Smooth muscle cell (in vitro differentiated cells): Measurements from ENCODE around the gene FAM131A. TPM values are rescaled to one million over a fixed set of nuclear protein-coding genes. Genes with fewer than 3 reads are reported as not detected.

Source experiments
- DNase-seq: peaks from one replicate; lab custom pipeline; 2025; ENCODE audit not compliant: unreplicated experiment; lab: John Stamatoyannopoulos, UW
- H2AFZ ChIP-seq: fragments of 200-600 bp; sonication (generic); 2 replicates; pipeline ENCODE4 v1.6.0; 2016; ENCODE audit warnings: antibody characterized with exemption, low read depth, mild to moderate bottlenecking
- H3F3A ChIP-seq: fragments of 200-600 bp; sonication (generic); 2 replicates; pipeline ENCODE4 v1.6.0; 2017; ENCODE audit warnings: antibody characterized with exemption, low read depth
- H3K27ac ChIP-seq: fragments of 200-600 bp; sonication (generic); 2 replicates; pipeline ENCODE4 v1.5.1; 2016; ENCODE audit warnings: low read depth, mild to moderate bottlenecking
- H3K27me3 ChIP-seq: fragments of 200-600 bp; sonication (generic); 2 replicates; pipeline ENCODE4 v1.6.1; 2016; ENCODE audit warnings: low read depth, mild to moderate bottlenecking
- H3K36me3 ChIP-seq: fragments of 200-600 bp; sonication (generic); 2 replicates; pipeline ENCODE4 v1.5.1; 2016; ENCODE audit warnings: low read depth
- H3K4me1 ChIP-seq: fragments of 200-600 bp; sonication (generic); 2 replicates; pipeline ENCODE4 v1.5.1; 2016; ENCODE audit warnings: low read depth
- H3K4me2 ChIP-seq: fragments of 200-600 bp; sonication (generic); 2 replicates; pipeline ENCODE4 v1.6.0; 2016; ENCODE audit warnings: mild to moderate bottlenecking
- H3K4me3 ChIP-seq: fragments of 200-600 bp; sonication (generic); 2 replicates; pipeline ENCODE4 v1.5.1; 2016; ENCODE audit warnings: mild to moderate bottlenecking
- H3K79me2 ChIP-seq: fragments of 200-600 bp; sonication (generic); 2 replicates; pipeline ENCODE4 v1.6.0; 2016; ENCODE audit warnings: low read depth, mild to moderate bottlenecking
- H3K9ac ChIP-seq: fragments of 200-600 bp; sonication (generic); 2 replicates; pipeline ENCODE4 v1.6.0; 2016; ENCODE audit warnings: low read depth
- H3K9me3 ChIP-seq: fragments of 200-600 bp; sonication (generic); replicated peaks from 2 replicates; pipeline ENCODE4 v1.5.1; 2016; ENCODE audit warnings: low read depth
- H4K20me1 ChIP-seq: fragments of 200-600 bp; sonication (generic); 2 replicates; pipeline ENCODE4 v1.6.0; 2016; ENCODE audit warnings: low read depth
- CTCF ChIP-seq: fragments of 200-600 bp; sonication (generic); IDR thresholded peaks from 2 replicates; pipeline ENCODE4 v1.5.1; 2017; ENCODE audit warnings: borderline replicate concordance, mild to moderate bottlenecking, antibody characterized with exemption; ENCODE audit not compliant: insufficient read depth, poor library complexity, severe bottlenecking
- WGBS: methylation state at CpG from one replicate; pipeline ENCODE4 v1.1.7; 2016; ENCODE audit warnings: low lambda C conversion rate; 5-methylcytosine and 5-hydroxymethylcytosine counted together
- polyA plus RNA-seq: library from polyadenylated mRNA; unstranded; fragments of >200 nt; fragmentation: Nextera tagmentation; extraction: Ambion mirVana; gene quantifications from 2 replicates; pipeline ENCODE4 v1.2.1, GENCODE V29; 2016
- total RNA-seq: library from RNA; depleted of rRNA; stranded (reverse); fragments of >200 nt; gene quantifications from 2 replicates; pipeline ENCODE4 v1.2.3, GENCODE V29; 2014

FAM131A gene
- total and polyA plus RNA-seq, 2 experiments from 2014 or later: 15.3 to 20.2 TPM

GRCh38 chr3:184377374-184377773 is 40.0 kb downstream of the FAM131A start:
- TF ChIP-seq CTCF: no peak
- 86% methylated on average over 5 of the region's 5 CpGs for WGBS
- no peak overlapping the region for H3K27ac ChIP-seq
- no peak overlapping the region for H2AFZ ChIP-seq
- H3K27me3 ChIP-seq: peaks cover 18% of the 10 kb centered on the region
- H3K9ac ChIP-seq: no peak overlapping the region
- no peaks in the 10 kb centered on the region for H4K20me1 ChIP-seq
- H3K4me3 ChIP-seq: no peak overlapping the region
- H3K79me2 ChIP-seq: no peaks in the 10 kb centered on the region
- no peak overlapping the region for H3K4me2 ChIP-seq
- H3K9me3 ChIP-seq: no peaks in the 10 kb centered on the region
- H3K4me1 ChIP-seq: peaks cover 22% of the 10 kb centered on the region
- H3F3A ChIP-seq: no peaks in the 10 kb centered on the region
- H3K36me3 ChIP-seq: no peaks in the 10 kb centered on the region
- no peak for DNase-seq

GRCh38 chr3:184377882-184378445 is 40.6 kb downstream of the FAM131A start, which contains the start of gene THPO:
THPO (minus strand) TSS chr3:184378207; CDS start chr3:184376259, 1,948 bp downstream.
- H2AFZ ChIP-seq: no peak within 1 kb of the TSS
- peaks cover 22% of the 10 kb centered on the region for H3K4me1 ChIP-seq
- H3K4me2 ChIP-seq: peak within 1 kb of the TSS; percentile 78
- H4K20me1 ChIP-seq: no peaks in the 10 kb centered on the region
- H3K4me3 ChIP-seq: no peak within 1 kb of the TSS
- no peaks in the 10 kb centered on the region for H3F3A ChIP-seq
- H3K9me3 ChIP-seq: no peaks in the 10 kb centered on the region
- peaks cover 18% of the 10 kb centered on the region for H3K27me3 ChIP-seq
- no peak within 1 kb of the TSS for H3K9ac ChIP-seq
- H3K79me2 ChIP-seq: no peaks in the 10 kb centered on the region
- H3K27ac ChIP-seq: no peak within 1 kb of the TSS
- WGBS: 46% methylated on average over 7 of the region's 7 CpGs
- no peaks in the 10 kb centered on the region for H3K36me3 ChIP-seq
- no peak for TF ChIP-seq CTCF
- DNase-seq: no peak

GRCh38 chr3:184378651-184379357 is 41.4 kb downstream of the FAM131A start:
- H3K27me3 ChIP-seq: peaks cover 18% of the 10 kb centered on the region
- 62% methylated on average over 10 of the region's 10 CpGs for WGBS
- no peaks in the 10 kb centered on the region for H3K9me3 ChIP-seq
- no peaks in the 10 kb centered on the region for H3K36me3 ChIP-seq
- peak overlapping the region; percentile 78 for H3K4me2 ChIP-seq
- no peaks in the 10 kb centered on the region for H3F3A ChIP-seq
- no peaks in the 10 kb centered on the region for H4K20me1 ChIP-seq
- no peak for TF ChIP-seq CTCF
- H3K27ac ChIP-seq: no peak overlapping the region
- H2AFZ ChIP-seq: no peak overlapping the region
- H3K9ac ChIP-seq: no peak overlapping the region
- no peak for DNase-seq
- H3K79me2 ChIP-seq: no peaks in the 10 kb centered on the region
- H3K4me1 ChIP-seq: peaks cover 22% of the 10 kb centered on the region
- no peak overlapping the region for H3K4me3 ChIP-seq
